Fibroblast of upper back skin (primary cell): ENCODE data around the gene CTSZ.
"Not testable (repeated sequence)": the region's sequence is repeated elsewhere in the genome, so short reads cannot be mapped to it uniquely, and the experiment has no call there.

Experiments used
- DNase-seq: peaks from one replicate; pipeline ENCODE4 v3.0.0-alpha.2; 2013

The CTSZ gene

GRCh38 chr20:58976061-58976730 is 30.9 kb downstream of the CTSZ start:
- no peak for DNase-seq

DNA sequence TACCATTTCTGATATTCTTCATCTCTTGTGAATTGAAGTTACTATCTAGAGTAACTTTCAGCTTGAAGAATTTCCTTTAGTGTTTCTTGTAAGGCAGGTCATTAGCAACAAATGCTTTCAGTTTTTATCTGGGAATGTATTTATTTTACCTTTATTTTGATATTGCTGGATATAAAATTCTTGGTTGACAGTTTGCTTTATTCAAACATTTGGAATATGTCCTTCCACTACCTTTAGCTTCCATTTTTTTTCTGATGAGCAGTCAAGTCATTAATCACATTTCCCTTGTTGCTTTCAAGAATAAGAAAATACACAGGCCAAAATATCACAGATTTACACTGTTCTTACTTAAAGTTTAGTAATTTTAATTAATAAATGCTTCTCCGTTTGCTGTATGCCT is 31.7 kb downstream of the CTSZ start:
- no peak for DNase-seq

GRCh38 chr20:58973866-58974265 is 33.2 kb downstream of the CTSZ start:
- DNase-seq, result no peak

GRCh38 chr20:58973179-58973578 is 33.9 kb downstream of the CTSZ start:
- no peak for DNase-seq

- no peak for DNase-seq
Measured at GRCh38 chr20:58971429-58971828, 35.6 kb downstream of the CTSZ start.

DNA sequence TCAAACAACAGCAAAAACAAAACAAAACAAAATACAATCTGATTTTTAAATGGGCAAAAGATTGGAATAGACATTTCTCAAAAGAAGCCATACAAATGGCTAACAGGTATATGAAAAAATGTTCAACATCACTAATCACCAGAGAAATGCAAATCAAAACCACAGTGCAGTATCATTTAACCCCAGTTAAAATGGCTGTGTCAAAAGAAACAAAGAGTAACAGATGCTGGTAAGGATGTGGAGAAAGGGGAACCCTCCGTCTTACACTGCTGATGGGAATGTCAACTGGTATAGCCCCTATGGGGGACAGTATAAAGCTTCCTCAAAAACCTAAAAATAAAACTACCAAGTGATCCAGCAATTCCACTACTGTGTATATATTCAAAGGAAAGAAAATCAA is 36.9 kb downstream of the CTSZ start:
- no peak for DNase-seq

GRCh38 chr20:58969439-58969838 is 37.6 kb downstream of the CTSZ start:
- DNase-seq, result no peak

GRCh38 chr20:58967652-58968429 is 39.2 kb downstream of the CTSZ start:
- no peak for DNase-seq

DNA sequence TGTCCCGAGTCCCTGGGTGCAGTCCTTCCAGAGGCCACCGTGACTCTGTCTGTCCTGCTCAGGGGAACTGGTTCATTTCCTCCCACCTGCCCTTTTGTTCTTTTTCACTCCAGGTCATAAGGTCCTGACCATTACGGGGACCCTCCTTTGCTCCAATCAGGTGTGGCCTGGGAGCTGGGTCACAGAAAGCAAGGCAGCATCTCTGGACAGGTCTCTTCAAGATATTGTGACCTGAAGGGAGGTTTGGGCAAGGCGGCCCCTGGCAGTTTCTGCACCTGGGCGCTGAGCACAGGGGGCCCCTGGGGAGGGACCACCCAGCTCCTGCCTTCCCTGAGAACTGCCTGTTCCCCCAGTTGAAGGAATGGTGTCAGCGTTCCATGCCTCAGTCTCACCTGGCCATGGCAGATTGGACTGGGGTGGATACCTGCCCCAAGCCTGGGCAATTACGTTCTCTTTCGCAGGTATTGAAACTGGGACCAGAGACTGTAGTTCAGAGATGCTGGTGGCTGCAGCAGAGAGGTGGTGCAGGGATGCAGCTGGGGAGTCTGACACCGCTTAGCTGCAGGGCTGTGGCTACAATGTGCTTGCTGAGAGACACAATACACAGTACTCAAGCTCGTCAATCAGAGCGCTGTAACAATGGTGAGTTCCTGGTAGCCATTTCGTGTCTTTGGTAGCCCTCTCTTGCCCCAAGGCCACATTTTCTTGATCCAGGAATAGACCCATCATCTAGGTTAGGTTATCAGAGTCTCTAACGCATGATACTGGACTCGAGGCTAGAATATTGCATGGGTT is 41.6 kb downstream of the CTSZ start:
- DNase-seq, result no peak

GRCh38 chr20:58963922-58964321 is 43.1 kb downstream of the CTSZ start:
- not testable (repeated sequence) for DNase-seq

GRCh38 chr20:58963060-58963584 is 43.9 kb downstream of the CTSZ start:
- no peak for DNase-seq

DNA sequence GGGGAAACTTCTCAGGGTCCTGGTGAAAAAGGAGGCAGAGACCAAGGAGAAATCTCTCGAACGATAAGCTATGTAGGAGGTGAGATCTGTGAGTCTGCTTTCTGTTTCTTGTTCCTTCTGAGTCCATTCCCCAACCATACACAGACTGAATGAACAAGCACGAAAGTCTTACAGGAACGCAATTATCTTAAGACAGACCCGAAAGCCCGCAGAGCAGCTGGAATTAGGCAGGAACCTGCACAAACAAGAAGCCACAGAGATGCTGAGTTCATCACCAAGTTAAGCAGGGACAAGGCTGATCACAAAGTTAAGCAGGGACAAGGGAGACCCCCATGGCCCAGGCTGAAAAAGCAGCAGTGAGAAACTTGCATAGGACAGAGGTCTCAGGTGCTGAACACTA is 47.4 kb downstream of the CTSZ start:
- DNase-seq, result no peak

- DNase-seq, result no peak
Measured at GRCh38 chr20:58956078-58956477, 51.0 kb downstream of the CTSZ start.

GRCh38 chr20:58953050-58953449 is 54.0 kb downstream of the CTSZ start:
- DNase-seq, result no peak

DNA sequence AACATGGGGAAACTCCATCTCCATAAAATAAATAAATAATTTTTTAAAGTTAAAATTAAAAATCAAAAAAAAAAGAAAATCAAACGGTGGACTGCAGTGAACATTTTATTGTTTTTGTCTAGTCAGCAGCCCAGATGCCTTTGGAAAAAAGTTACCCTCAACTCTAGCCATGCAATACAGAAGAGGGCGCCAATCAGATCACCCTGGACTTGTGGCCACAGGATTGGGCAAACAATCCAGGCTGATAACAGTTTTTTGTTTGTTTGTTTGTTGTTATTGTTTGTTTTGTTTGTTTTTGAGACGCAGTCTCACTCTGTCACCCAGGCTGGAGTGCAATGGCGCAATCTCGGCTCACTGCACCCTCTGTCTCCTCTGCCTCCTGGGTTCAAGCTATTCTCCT is 56.5 kb downstream of the CTSZ start:
- no peak for DNase-seq

- DNase-seq, result not testable (repeated sequence)
Measured at GRCh38 chr20:58947797-58948388, 59.2 kb downstream of the CTSZ start.

GRCh38 chr20:58945965-58946631 is 61.0 kb downstream of the CTSZ start:
- DNase-seq, result no peak
